Pulmonary artery endothelial cell (primary cell): Measurements from ENCODE around the gene PRDM8. TPM values are rescaled to one million over a fixed set of nuclear protein-coding genes. Genes with fewer than 3 reads are reported as not detected.
A peak's percentile ranks its signal among the peaks of the same experiment; 100 is the strongest.
"Not testable (repeated sequence)": the region's sequence is repeated elsewhere in the genome, so short reads cannot be mapped to it uniquely, and the experiment has no call there.

Source experiments
- DNase-seq: peaks from one replicate; pipeline ENCODE4 v3.0.0-alpha.2; 2011; ENCODE audit warnings: low read depth, low spot score
- total RNA-seq: library from RNA; depleted of rRNA; stranded (reverse); fragments of >200 nt; gene quantifications from 2 replicates; pipeline ENCODE4 v1.2.3, GENCODE V29; 2014

Gene PRDM8
- total RNA-seq, 1 donor from 2014 or later: 0.33 TPM

- no peak for DNase-seq
These were observed 28.8 kb downstream of the PRDM8 start for GRCh38 chr4:80226094-80226493.

- DNase-seq: no peak
These were observed 31.2 kb downstream of the PRDM8 start for GRCh38 chr4:80228460-80228859.

GRCh38 chr4:80229128-80229527 lies 31.8 kb downstream of the PRDM8 start:
- no peak for DNase-seq

- no peak for DNase-seq
These were observed 32.3 kb downstream of the PRDM8 start for GRCh38 chr4:80229590-80229989.

- DNase-seq: no peak
These were observed 33.9 kb downstream of the PRDM8 start for GRCh38 chr4:80231180-80231579.

GRCh38 chr4:80232707-80233370 lies 35.5 kb downstream of the PRDM8 start:
- DNase-seq: no peak

- no peak for DNase-seq
These were observed 36.1 kb downstream of the PRDM8 start for GRCh38 chr4:80233390-80233789.

GRCh38 chr4:80235451-80235850 lies 38.1 kb downstream of the PRDM8 start:
- DNase-seq: no peak

- DNase-seq: peak; percentile 87
These were observed 40.7 kb downstream of the PRDM8 start for GRCh38 chr4:80237992-80238391.

GRCh38 chr4:80239480-80240150 lies 42.3 kb downstream of the PRDM8 start:
- no peak for DNase-seq

- DNase-seq: no peak
These were observed 43.7 kb downstream of the PRDM8 start for GRCh38 chr4:80240976-80241375.

GRCh38 chr4:80243274-80244018 lies 46.1 kb downstream of the PRDM8 start:
- no peak for DNase-seq

GRCh38 chr4:80247484-80247883 lies 50.2 kb downstream of the PRDM8 start:
- DNase-seq: not testable (repeated sequence)

- DNase-seq: no peak
These were observed 51.8 kb downstream of the PRDM8 start for GRCh38 chr4:80249144-80249543.

- no peak for DNase-seq
These were observed 55.1 kb downstream of the PRDM8 start for GRCh38 chr4:80252427-80252826.

- DNase-seq: no peak
These were observed 55.6 kb downstream of the PRDM8 start for GRCh38 chr4:80252953-80253352.

GRCh38 chr4:80253510-80253909 lies 56.2 kb downstream of the PRDM8 start:
- no peak for DNase-seq

Other genes with a start within 250 kb of the PRDM8 start
- 30.3 and 42.9 TPM in 2 replicates for gene ANTXR2, start 124.3 kb upstream of the PRDM8 start, total RNA-seq
- 0.32 and 0.53 TPM in 2 replicates for gene FGF5, start 69.2 kb downstream of the PRDM8 start, total RNA-seq
- gene CFAP299, start 138.2 kb downstream of the PRDM8 start, total RNA-seq: 0.13 TPM in 1 of 2 replicates, not detected in the other